Measurements from ENCODE around the gene CDS2.

Gene CDS2

GRCh38 chr20:5153612-5154542, 27.1 kb downstream of the CDS2 start:
- no peak for DNase-seq

GRCh38 chr20:5154543-5154925, 27.7 kb downstream of the CDS2 start:
- no peak for DNase-seq

GRCh38 chr20:5155404-5155803, 28.6 kb downstream of the CDS2 start:
- DNase-seq = no peak

- DNase-seq = no peak
Measured at GRCh38 chr20:5156675-5157448, 30.1 kb downstream of the CDS2 start.

GRCh38 chr20:5159928-5160327, 33.1 kb downstream of the CDS2 start:
- DNase-seq = no peak

- peak; percentile 10 to 75 for DNase-seq
Measured at GRCh38 chr20:5160882-5161281, 34.1 kb downstream of the CDS2 start.

- DNase-seq = no peak
Measured at GRCh38 chr20:5161536-5162164, 34.8 kb downstream of the CDS2 start.

GRCh38 chr20:5164645-5165625, 38.1 kb downstream of the CDS2 start:
- DNase-seq = no peak

GRCh38 chr20:5168651-5169396, 42.0 kb downstream of the CDS2 start:
- peak; percentile 56 to 68 for DNase-seq

GRCh38 chr20:5170341-5170740, 43.5 kb downstream of the CDS2 start:
- DNase-seq = no peak

- DNase-seq = no peak
Measured at GRCh38 chr20:5171064-5171789, 44.4 kb downstream of the CDS2 start.

- no peak for DNase-seq
Measured at GRCh38 chr20:5171790-5172164, 45.0 kb downstream of the CDS2 start.

GRCh38 chr20:5172167-5172601, 45.4 kb downstream of the CDS2 start:
- peak; percentile 20 to 53 for DNase-seq

- peak in 1 of 2 donors; percentile 4 for DNase-seq
Measured at GRCh38 chr20:5172903-5173463, 46.2 kb downstream of the CDS2 start.

- DNase-seq = peak; percentile 57 to 79
Measured at GRCh38 chr20:5173751-5174150, 46.9 kb downstream of the CDS2 start.

- no peak for DNase-seq
Measured at GRCh38 chr20:5177071-5177470, 50.3 kb downstream of the CDS2 start.

- no peak for DNase-seq
Measured at GRCh38 chr20:5178046-5178445, 51.2 kb downstream of the CDS2 start.

- no peak for DNase-seq
Measured at GRCh38 chr20:5180421-5180820, 53.6 kb downstream of the CDS2 start.

GRCh38 chr20:5180933-5181332, 54.1 kb downstream of the CDS2 start:
- no peak for DNase-seq

GRCh38 chr20:5181492-5181891, 54.7 kb downstream of the CDS2 start:
- DNase-seq = no peak

Data from inflammatory macrophage (primary cell).